Loucy (cell line): Measurements from ENCODE around the gene HNRNPH3.

Experiments
- H2AFZ ChIP-seq: fragments of 200-600 bp; sonication (generic); 2 replicates; pipeline ENCODE4 v1.6.0; 2016; ENCODE audit warnings: antibody characterized with exemption, mild to moderate bottlenecking, low read length, moderate library complexity
- H3F3A ChIP-seq: fragments of 200-600 bp; 2 replicates; pipeline ENCODE4 v1.6.0; 2016; ENCODE audit warnings: antibody characterized with exemption, low read depth, mild to moderate bottlenecking
- H3K27me3 ChIP-seq: fragments of 200-600 bp; sonication (generic); 2 replicates; pipeline ENCODE4 v1.6.1; 2014; ENCODE audit warnings: low read length, mild to moderate bottlenecking; ENCODE audit not compliant: insufficient read depth, poor library complexity, severe bottlenecking
- H3K36me3 ChIP-seq: fragments of 200-600 bp; sonication (generic); 2 replicates; pipeline ENCODE4 v1.6.1; 2016; ENCODE audit warnings: low read length; ENCODE audit not compliant: insufficient read depth
- H3K4me1 ChIP-seq: fragments of 200-600 bp; sonication (generic); 2 replicates; pipeline ENCODE4 v1.5.1; 2014; ENCODE audit warnings: low read length, mild to moderate bottlenecking; ENCODE audit not compliant: insufficient read depth, poor library complexity, severe bottlenecking
- H3K4me2 ChIP-seq: fragments of 200-600 bp; sonication (generic); 2 replicates; pipeline ENCODE4 v1.6.0; 2014; ENCODE audit warnings: antibody characterized with exemption, low read length, low read depth, mild to moderate bottlenecking; ENCODE audit not compliant: poor library complexity, severe bottlenecking
- H3K4me3 ChIP-seq: fragments of 200-600 bp; sonication (generic); 2 replicates; pipeline ENCODE4 v1.5.1; 2014; ENCODE audit warnings: low read length, mild to moderate bottlenecking, mixed read lengths; ENCODE audit not compliant: poor library complexity, severe bottlenecking
- H3K79me2 ChIP-seq: fragments of 200-600 bp; sonication (generic); 2 replicates; pipeline ENCODE4 v1.6.1; 2014; ENCODE audit warnings: low read length; ENCODE audit not compliant: insufficient read depth
- H3K9ac ChIP-seq: fragments of 200-600 bp; sonication (generic); 2 replicates; pipeline ENCODE4 v1.6.0; 2014; ENCODE audit warnings: mild to moderate bottlenecking, low read depth, low read length, moderate library complexity; ENCODE audit not compliant: poor library complexity, severe bottlenecking
- H3K9me2 ChIP-seq: fragments of 200-600 bp; sonication (generic); replicated peaks from 2 replicates; pipeline ENCODE4 v1.6.1; 2016; ENCODE audit warnings: low read depth, low read length, mixed read lengths
- H3K9me3 ChIP-seq: fragments of 200-600 bp; sonication (generic); 2 replicates; pipeline ENCODE4 v1.6.1; 2014; ENCODE audit warnings: mild to moderate bottlenecking, antibody characterized with exemption, low read length, low read depth; ENCODE audit not compliant: insufficient read depth
- H4K20me1 ChIP-seq: fragments of 200-600 bp; sonication (generic); 2 replicates; pipeline ENCODE4 v1.6.0; 2014; ENCODE audit warnings: antibody characterized with exemption, low read length, mild to moderate bottlenecking; ENCODE audit not compliant: insufficient read depth, poor library complexity, severe bottlenecking
- EZH2phosphoT487 ChIP-seq: fragments of 200-600 bp; IDR thresholded peaks from 2 replicates; pipeline ENCODE4 v1.6.1; 2018; ENCODE audit warnings: antibody characterized with exemption, mild to moderate bottlenecking, moderate library complexity, borderline replicate concordance
- TF ChIP-seq, protein P1 (sequence below): fragments of 200-600 bp; sonication (generic); conservative IDR thresholded peaks from 2 replicates; pipeline ENCODE4 v1.5.1; 2014; ENCODE audit warnings: mild to moderate bottlenecking, antibody characterized with exemption, low read length

HNRNPH3 gene

DNA sequence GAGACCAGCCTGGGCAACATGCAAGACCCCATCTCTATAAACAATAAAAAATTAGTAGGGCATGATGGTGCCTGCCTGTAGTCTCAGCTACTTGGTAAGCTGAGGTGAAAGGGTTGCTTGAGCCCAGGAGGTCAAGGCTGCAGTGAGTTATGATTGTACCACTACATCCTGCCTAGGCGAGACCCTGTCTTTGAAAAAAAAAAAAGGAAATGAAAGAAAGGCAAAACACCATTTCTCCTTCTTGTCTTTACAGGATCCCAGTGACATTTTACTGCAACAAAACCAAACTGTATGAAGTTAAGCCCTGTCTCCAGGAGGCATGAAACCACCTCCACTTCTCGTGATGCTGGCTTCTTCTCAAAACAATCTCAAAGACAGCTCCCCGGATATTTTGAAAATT is 30.7 kb downstream of the HNRNPH3 start:
- no peak overlapping the region for H2AFZ ChIP-seq
- no peaks in the 10 kb centered on the region for H3K9me2 ChIP-seq
- H3F3A ChIP-seq: no peaks in the 10 kb centered on the region
- H3K9ac ChIP-seq: no peak overlapping the region
- no peaks in the 10 kb centered on the region for H4K20me1 ChIP-seq
- no peaks in the 10 kb centered on the region for H3K79me2 ChIP-seq
- peaks cover 9% of the 10 kb centered on the region; the same call in 1 of the 2 replicates for H3K36me3 ChIP-seq
- no peaks in the 10 kb centered on the region for H3K4me1 ChIP-seq
- H3K4me2 ChIP-seq: no peak overlapping the region
- TF ChIP-seq, protein P1, sequence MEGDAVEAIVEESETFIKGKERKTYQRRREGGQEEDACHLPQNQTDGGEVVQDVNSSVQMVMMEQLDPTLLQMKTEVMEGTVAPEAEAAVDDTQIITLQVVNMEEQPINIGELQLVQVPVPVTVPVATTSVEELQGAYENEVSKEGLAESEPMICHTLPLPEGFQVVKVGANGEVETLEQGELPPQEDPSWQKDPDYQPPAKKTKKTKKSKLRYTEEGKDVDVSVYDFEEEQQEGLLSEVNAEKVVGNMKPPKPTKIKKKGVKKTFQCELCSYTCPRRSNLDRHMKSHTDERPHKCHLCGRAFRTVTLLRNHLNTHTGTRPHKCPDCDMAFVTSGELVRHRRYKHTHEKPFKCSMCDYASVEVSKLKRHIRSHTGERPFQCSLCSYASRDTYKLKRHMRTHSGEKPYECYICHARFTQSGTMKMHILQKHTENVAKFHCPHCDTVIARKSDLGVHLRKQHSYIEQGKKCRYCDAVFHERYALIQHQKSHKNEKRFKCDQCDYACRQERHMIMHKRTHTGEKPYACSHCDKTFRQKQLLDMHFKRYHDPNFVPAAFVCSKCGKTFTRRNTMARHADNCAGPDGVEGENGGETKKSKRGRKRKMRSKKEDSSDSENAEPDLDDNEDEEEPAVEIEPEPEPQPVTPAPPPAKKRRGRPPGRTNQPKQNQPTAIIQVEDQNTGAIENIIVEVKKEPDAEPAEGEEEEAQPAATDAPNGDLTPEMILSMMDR: no peak
- TF ChIP-seq EZH2phosphoT487: no peak
- H3K4me3 ChIP-seq: no peak overlapping the region
- no peaks in the 10 kb centered on the region for H3K9me3 ChIP-seq
- H3K27me3 ChIP-seq: no peaks in the 10 kb centered on the region

DNA sequence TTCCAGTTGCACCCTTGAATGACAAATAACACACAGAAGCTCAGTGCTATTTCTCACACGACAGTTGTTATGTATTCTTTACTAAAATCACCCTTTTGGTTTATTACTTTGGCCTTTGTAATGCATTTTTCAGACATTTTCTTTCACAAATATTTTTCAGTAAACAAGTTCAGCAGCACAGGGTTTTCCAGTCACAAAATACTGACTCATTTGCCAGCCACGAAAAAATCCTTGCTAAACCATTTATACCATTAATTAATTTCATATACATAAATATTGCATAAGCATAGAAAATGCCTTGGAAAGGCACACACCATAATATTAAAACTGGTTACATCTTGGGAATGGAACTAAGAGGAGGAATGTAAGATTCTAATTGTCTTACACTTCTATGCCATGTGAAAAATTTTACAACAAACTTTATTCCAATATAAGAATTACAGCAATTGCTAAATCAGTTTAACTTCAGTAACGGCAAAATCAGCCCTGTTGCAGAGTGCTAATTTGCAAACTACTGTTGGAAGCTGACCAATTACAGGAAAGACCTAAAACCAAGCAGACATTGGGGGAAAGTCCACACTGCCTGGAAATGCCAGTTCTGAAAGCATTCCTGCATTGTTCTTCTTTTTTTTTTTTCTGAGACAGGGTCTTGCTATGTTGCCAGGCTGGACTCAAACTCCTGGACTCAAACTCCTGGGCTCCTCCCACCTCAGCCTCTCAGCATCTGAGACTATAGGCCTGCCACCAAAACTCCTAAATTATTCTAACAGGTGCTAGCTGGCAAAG is 32.4 kb downstream of the HNRNPH3 start:
- Histone ChIP-seq H3K4me1 (no peaks in the 10 kb centered on the region), H3K9ac (no peak overlapping the region), H3K36me3 (peaks cover 9% of the 10 kb centered on the region; the same call in 1 of the 2 replicates)

DNA sequence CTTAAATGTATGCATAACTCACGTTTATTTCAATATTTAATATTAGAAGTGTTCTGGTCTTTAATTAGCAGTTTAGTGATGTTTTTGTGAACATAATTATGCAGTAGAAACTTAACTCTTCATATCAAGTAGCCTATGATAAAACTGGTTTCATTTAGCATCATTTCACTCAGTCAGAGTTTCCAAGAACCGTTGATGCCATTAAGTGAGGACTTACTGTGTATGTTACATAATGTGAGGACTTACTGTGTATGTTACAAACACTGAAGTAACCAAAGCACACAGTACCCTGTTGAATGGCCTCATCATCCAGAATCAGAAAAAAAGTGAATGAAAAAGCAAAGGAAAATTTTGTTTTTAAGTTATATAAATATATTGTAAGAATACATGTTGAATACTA is 33.7 kb downstream of the HNRNPH3 start:
- Histone ChIP-seq H3K9ac (no peak overlapping the region), H4K20me1 (no peaks in the 10 kb centered on the region), H3K9me2 (no peaks in the 10 kb centered on the region), H3K36me3 (peaks cover 9% of the 10 kb centered on the region; the same call in 1 of the 2 replicates), H2AFZ (no peak overlapping the region), H3K4me1 (no peaks in the 10 kb centered on the region), H3K4me2 (no peak overlapping the region), H3K27me3 (no peaks in the 10 kb centered on the region), H3K79me2 (no peaks in the 10 kb centered on the region), H3K4me3 (no peak overlapping the region), H3F3A (no peaks in the 10 kb centered on the region), H3K9me3 (no peaks in the 10 kb centered on the region)
- TF ChIP-seq, protein P1: no peak
- TF ChIP-seq EZH2phosphoT487: no peak

More for the DNA sequence above, 32.4 kb downstream of the HNRNPH3 start:
- Histone ChIP-seq H2AFZ (no peak overlapping the region), H3K9me2 (no peaks in the 10 kb centered on the region), H3K9me3 (no peaks in the 10 kb centered on the region), H3K79me2 (no peaks in the 10 kb centered on the region), H3F3A (no peaks in the 10 kb centered on the region), H3K27me3 (no peaks in the 10 kb centered on the region), H3K4me3 (no peak overlapping the region), H3K4me2 (no peak overlapping the region), H4K20me1 (no peaks in the 10 kb centered on the region)
- TF ChIP-seq, protein P1: no peak
- no peak for TF ChIP-seq EZH2phosphoT487
